GM12801 (cell line): ENCODE results near the gene WDR82.

ENCODE experiments used
- CTCF ChIP-seq: IDR thresholded peaks from one replicate; pipeline ENCODE4 v1.5.1; 2011; ENCODE audit warnings: control low read depth; ENCODE audit not compliant: insufficient read length; ENCODE audit errors: extremely low read depth

Gene WDR82

GRCh38 chr3:52218454-52218853, 60.0 kb downstream of the WDR82 start:
- TF ChIP-seq CTCF, result no peak

GRCh38 chr3:52218026-52218425, 60.4 kb downstream of the WDR82 start:
- TF ChIP-seq CTCF, result no peak

- TF ChIP-seq CTCF, result no peak
These were observed 61.0 kb downstream of the WDR82 start for GRCh38 chr3:52217409-52217805.

GRCh38 chr3:52216585-52217408, 61.7 kb downstream of the WDR82 start:
- no peak for TF ChIP-seq CTCF

- TF ChIP-seq CTCF, result no peak
These were observed 63.1 kb downstream of the WDR82 start for GRCh38 chr3:52215351-52215750.

GRCh38 chr3:52213901-52214300, 64.5 kb downstream of the WDR82 start:
- no peak for TF ChIP-seq CTCF

- TF ChIP-seq CTCF, result no peak
These were observed 65.4 kb downstream of the WDR82 start for GRCh38 chr3:52213005-52213404.
